GM10248 (cell line): Measurements from ENCODE around the gene HOXA3.

Source experiments
- CTCF ChIA-PET: fragments of 300-600 bp; sonication (Branson Sonifier 250); formaldehyde crosslinking; extraction: SDS; loops from one replicate; lab custom pipeline; 2021; ENCODE audit warnings: antibody characterized with exemption; lab: Yijun Ruan, JAX
- POLR2A ChIA-PET: fragments of 350-650 bp; sonication (Branson Sonifier 250); formaldehyde crosslinking; extraction: SDS; loops from one replicate; lab custom pipeline; 2020; ENCODE audit warnings: antibody characterized with exemption; lab: Yijun Ruan, JAX
- DNase-seq: peaks from one replicate; pipeline ENCODE4 v3.0.0; 2012; ENCODE audit errors: extremely low spot score
- CTCF ChIP-seq: IDR thresholded peaks from 2 replicates; pipeline ENCODE4 v1.5.1; 2012; ENCODE audit warnings: mild to moderate bottlenecking, low read depth; ENCODE audit errors: extremely low read depth, missing control alignments, control extremely low read depth

Gene HOXA3

GRCh38 chr7:27173956-27174873 is 21.8 kb upstream of the HOXA3 start, which contains the start of gene HOXA10:
Gene HOXA10 (minus strand): TSS chr7:27174320. CDS start chr7:27174306, 14 bp downstream.
- ChIA-PET CTCF (interaction anchor here (0.8 to 1.0 kb wide), 2 partner anchors 22 kb away, joined by 3 to 4 read pairs; no protein-coding TSS in a partner anchor), POLR2A (no interaction called here)
- DNase-seq: no peak
- no peak for TF ChIP-seq CTCF

GRCh38 chr7:27173511-27173955 is 21.1 kb upstream of the HOXA3 start:
- no peak for DNase-seq

GRCh38 chr7:27172823-27173510 is 20.6 kb upstream of the HOXA3 start:
- DNase-seq: no peak
- no peak for TF ChIP-seq CTCF
- ChIA-PET POLR2A (no interaction called here), CTCF (interaction anchor here (1.0 to 3.8 kb wide), 2 partner anchors 12 to 23 kb away, joined by 4 to 19 read pairs; no protein-coding TSS in a partner anchor)

More at GRCh38 chr7:27173511-27173955, 21.1 kb upstream of the HOXA3 start:
- CTCF ChIA-PET: interaction anchor here (1.0 kb wide), 1 partner anchor 23 kb away, joined by 4 read pairs; no protein-coding TSS in a partner anchor
- POLR2A ChIA-PET: no interaction called here
- TF ChIP-seq CTCF: no peak

GRCh38 chr7:27172315-27172774 is 20.0 kb upstream of the HOXA3 start:
- DNase-seq: no peak
- POLR2A ChIA-PET: no interaction called here
- no peak for TF ChIP-seq CTCF
- CTCF ChIA-PET: interaction anchor here (3.8 kb wide), 1 partner anchor 12 kb away, joined by 19 read pairs; no protein-coding TSS in a partner anchor

- no peak for DNase-seq
- POLR2A ChIA-PET: no interaction called here
- no peak for TF ChIP-seq CTCF
- CTCF ChIA-PET: interaction anchor here (3.8 kb wide), 1 partner anchor 11 kb away, joined by 19 read pairs; no protein-coding TSS in a partner anchor
These were observed 19.4 kb upstream of the HOXA3 start for GRCh38 chr7:27171637-27172314.
